ENCODE measurements around the gene BNC1. TPM values are rescaled to one million over a fixed set of nuclear protein-coding genes. Genes with fewer than 3 reads are reported as not detected.
A peak's percentile ranks its signal among the peaks of the same experiment; 100 is the strongest.

BNC1 gene
- polyA plus RNA-seq (2013, experiment 1 of 2) = 0.55 TPM
- 0.32 TPM for polyA plus RNA-seq (2013, experiment 2 of 2)

GRCh38 chr15:83284559-83285283 lies at the start of gene BNC1:
Gene BNC1 (minus strand): TSS chr15:83284664. CDS start chr15:83284628, 36 bp downstream.
- Histone ChIP-seq H3K27ac (ENCODE audit: low read depth, low read length) (no peak within 1 kb of the TSS), H3K27me3 (ENCODE audit: insufficient read depth, low read length) (peaks cover 77% of the 10 kb centered on the region), H3K36me3 (ENCODE audit: insufficient read depth, low read length) (no peaks in the 10 kb centered on the region), H3K9ac (ENCODE audit: low read depth, low read length) (0 out of 2 replicates have a peak within 1 kb of the TSS, but pooled peaks have one; percentile 2), H3K9me3 (ENCODE audit: insufficient read depth, low read depth, low read length) (no peaks in the 10 kb centered on the region), H3K4me1 (ENCODE audit: insufficient read depth, low read length) (peaks cover 14% of the 10 kb centered on the region; the same call in 1 of the 2 replicates), H3K4me3 (ENCODE audit: low read length) (peak within 1 kb of the TSS; percentile 52)
- under 1% methylated on average over 89 of the region's 93 CpGs for WGBS

- WGBS = 85% methylated on average over 4 of the region's 4 CpGs
- H3K9me3 ChIP-seq (ENCODE audit: insufficient read depth, low read depth, low read length) = no peaks in the 10 kb centered on the region
- H3K4me3 ChIP-seq (ENCODE audit: low read length) = no peak overlapping the region
- peaks cover 4% of the 10 kb centered on the region for H3K4me1 ChIP-seq (ENCODE audit: insufficient read depth, low read length)
- no peaks in the 10 kb centered on the region for H3K27me3 ChIP-seq (ENCODE audit: insufficient read depth, low read length)
- no peak overlapping the region for H3K9ac ChIP-seq (ENCODE audit: low read depth, low read length)
- no peaks in the 10 kb centered on the region for H3K36me3 ChIP-seq (ENCODE audit: insufficient read depth, low read length)
- H3K27ac ChIP-seq (ENCODE audit: low read depth, low read length) = no peak overlapping the region
These were observed 42.6 kb upstream of the BNC1 start for GRCh38 chr15:83327041-83327440.

- Histone ChIP-seq H3K4me3 (ENCODE audit: low read length) (no peak overlapping the region), H3K36me3 (ENCODE audit: insufficient read depth, low read length) (no peaks in the 10 kb centered on the region), H3K27ac (ENCODE audit: low read depth, low read length) (no peak overlapping the region), H3K27me3 (ENCODE audit: insufficient read depth, low read length) (no peaks in the 10 kb centered on the region), H3K4me1 (ENCODE audit: insufficient read depth, low read length) (peaks cover 8% of the 10 kb centered on the region), H3K9me3 (ENCODE audit: insufficient read depth, low read depth, low read length) (no peaks in the 10 kb centered on the region), H3K9ac (ENCODE audit: low read depth, low read length) (no peak overlapping the region)
- 84% methylated on average over 2 of the region's 2 CpGs for WGBS
These were observed 40.3 kb upstream of the BNC1 start for GRCh38 chr15:83324799-83325198.

GRCh38 chr15:83323296-83323711 lies 38.8 kb upstream of the BNC1 start:
- Histone ChIP-seq H3K27ac (ENCODE audit: low read depth, low read length) (no peak overlapping the region), H3K9ac (ENCODE audit: low read depth, low read length) (no peak overlapping the region), H3K4me3 (ENCODE audit: low read length) (no peak overlapping the region), H3K27me3 (ENCODE audit: insufficient read depth, low read length) (no peaks in the 10 kb centered on the region), H3K4me1 (ENCODE audit: insufficient read depth, low read length) (peaks cover 8% of the 10 kb centered on the region), H3K9me3 (ENCODE audit: insufficient read depth, low read depth, low read length) (no peaks in the 10 kb centered on the region), H3K36me3 (ENCODE audit: insufficient read depth, low read length) (no peaks in the 10 kb centered on the region)
- 93% methylated on average over 9 of the region's 9 CpGs for WGBS

- H3K27me3 ChIP-seq (ENCODE audit: insufficient read depth, low read length) = no peaks in the 10 kb centered on the region
- no peaks in the 10 kb centered on the region for H3K36me3 ChIP-seq (ENCODE audit: insufficient read depth, low read length)
- peaks cover 8% of the 10 kb centered on the region for H3K4me1 ChIP-seq (ENCODE audit: insufficient read depth, low read length)
- no peak overlapping the region for H3K9ac ChIP-seq (ENCODE audit: low read depth, low read length)
- 89% methylated on average over 3 of the region's 3 CpGs for WGBS
- no peak overlapping the region for H3K4me3 ChIP-seq (ENCODE audit: low read length)
- H3K9me3 ChIP-seq (ENCODE audit: insufficient read depth, low read depth, low read length) = no peaks in the 10 kb centered on the region
- no peak overlapping the region for H3K27ac ChIP-seq (ENCODE audit: low read depth, low read length)
These were observed 38.2 kb upstream of the BNC1 start for GRCh38 chr15:83322691-83323090.

DNA sequence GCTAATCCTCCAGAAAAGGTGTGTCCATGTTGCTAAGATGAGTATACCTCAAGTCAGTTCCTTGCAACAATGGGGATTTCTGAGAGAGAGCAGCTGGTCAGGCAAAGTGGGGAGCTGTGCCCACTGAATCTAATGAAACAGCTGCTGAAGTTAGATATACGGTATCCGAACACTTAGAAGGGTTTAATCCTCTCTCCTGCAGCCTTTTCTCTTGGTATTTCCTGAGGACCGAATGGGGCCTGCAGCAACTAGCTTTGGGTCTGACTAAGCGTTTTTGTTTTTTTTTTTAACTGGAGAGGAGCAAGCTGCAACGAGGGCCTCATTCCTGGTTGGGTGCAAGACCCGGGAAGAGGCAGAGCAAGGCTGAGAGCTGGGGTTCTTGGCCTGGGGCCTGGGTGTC lies 37.6 kb upstream of the BNC1 start:
- H3K4me3 ChIP-seq (ENCODE audit: low read length) = no peak overlapping the region
- H3K4me1 ChIP-seq (ENCODE audit: insufficient read depth, low read length) = peaks cover 8% of the 10 kb centered on the region
- WGBS = 68% methylated on average over 6 of the region's 6 CpGs
- H3K36me3 ChIP-seq (ENCODE audit: insufficient read depth, low read length) = no peaks in the 10 kb centered on the region
- no peaks in the 10 kb centered on the region for H3K27me3 ChIP-seq (ENCODE audit: insufficient read depth, low read length)
- no peaks in the 10 kb centered on the region for H3K9me3 ChIP-seq (ENCODE audit: insufficient read depth, low read depth, low read length)
- no peak overlapping the region for H3K9ac ChIP-seq (ENCODE audit: low read depth, low read length)
- no peak overlapping the region for H3K27ac ChIP-seq (ENCODE audit: low read depth, low read length)

- peaks cover 8% of the 10 kb centered on the region for H3K4me1 ChIP-seq (ENCODE audit: insufficient read depth, low read length)
- H3K27me3 ChIP-seq (ENCODE audit: insufficient read depth, low read length) = no peaks in the 10 kb centered on the region
- no peaks in the 10 kb centered on the region for H3K36me3 ChIP-seq (ENCODE audit: insufficient read depth, low read length)
- H3K27ac ChIP-seq (ENCODE audit: low read depth, low read length) = no peak overlapping the region
- H3K4me3 ChIP-seq (ENCODE audit: low read length) = no peak overlapping the region
- H3K9ac ChIP-seq (ENCODE audit: low read depth, low read length) = no peak overlapping the region
- no peaks in the 10 kb centered on the region for H3K9me3 ChIP-seq (ENCODE audit: insufficient read depth, low read depth, low read length)
These were observed 36.4 kb upstream of the BNC1 start for GRCh38 chr15:83320844-83321243.

GRCh38 chr15:83320404-83320803 lies 35.9 kb upstream of the BNC1 start:
- 78% methylated on average over 4 of the region's 4 CpGs for WGBS
- Histone ChIP-seq H3K27ac (ENCODE audit: low read depth, low read length) (no peak overlapping the region), H3K27me3 (ENCODE audit: insufficient read depth, low read length) (no peaks in the 10 kb centered on the region)

DNA sequence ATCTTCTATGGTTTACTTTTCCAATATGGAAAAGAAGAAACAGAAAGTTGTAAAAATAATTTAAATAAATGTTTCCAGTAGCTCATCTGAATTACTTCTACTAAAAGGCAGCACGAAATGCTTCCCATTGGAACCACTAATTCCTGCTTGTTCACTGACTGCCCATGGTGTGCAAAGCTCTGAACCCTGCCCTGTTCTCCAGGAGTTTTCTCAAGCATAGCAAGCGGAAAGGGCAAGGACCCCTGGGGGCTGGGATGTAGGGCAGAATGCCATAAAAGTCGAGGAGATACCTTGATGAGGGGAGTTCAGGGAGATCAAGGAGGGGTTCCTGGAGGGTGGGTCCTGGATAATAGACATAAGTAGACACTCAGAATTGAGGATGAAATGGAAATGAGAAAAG lies 35.3 kb upstream of the BNC1 start:
- Histone ChIP-seq H3K9me3 (ENCODE audit: insufficient read depth, low read depth, low read length) (no peaks in the 10 kb centered on the region), H3K9ac (ENCODE audit: low read depth, low read length) (no peak overlapping the region), H3K27me3 (ENCODE audit: insufficient read depth, low read length) (no peaks in the 10 kb centered on the region), H3K36me3 (ENCODE audit: insufficient read depth, low read length) (no peaks in the 10 kb centered on the region), H3K27ac (ENCODE audit: low read depth, low read length) (no peak overlapping the region), H3K4me3 (ENCODE audit: low read length) (no peak overlapping the region), H3K4me1 (ENCODE audit: insufficient read depth, low read length) (peaks cover 8% of the 10 kb centered on the region)
- 86% methylated on average over 3 of the region's 3 CpGs for WGBS

More at GRCh38 chr15:83320404-83320803, 35.9 kb upstream of the BNC1 start:
- Histone ChIP-seq H3K9ac (ENCODE audit: low read depth, low read length) (no peak overlapping the region), H3K9me3 (ENCODE audit: insufficient read depth, low read depth, low read length) (no peaks in the 10 kb centered on the region), H3K36me3 (ENCODE audit: insufficient read depth, low read length) (no peaks in the 10 kb centered on the region), H3K4me1 (ENCODE audit: insufficient read depth, low read length) (peaks cover 8% of the 10 kb centered on the region), H3K4me3 (ENCODE audit: low read length) (no peak overlapping the region)

DNA sequence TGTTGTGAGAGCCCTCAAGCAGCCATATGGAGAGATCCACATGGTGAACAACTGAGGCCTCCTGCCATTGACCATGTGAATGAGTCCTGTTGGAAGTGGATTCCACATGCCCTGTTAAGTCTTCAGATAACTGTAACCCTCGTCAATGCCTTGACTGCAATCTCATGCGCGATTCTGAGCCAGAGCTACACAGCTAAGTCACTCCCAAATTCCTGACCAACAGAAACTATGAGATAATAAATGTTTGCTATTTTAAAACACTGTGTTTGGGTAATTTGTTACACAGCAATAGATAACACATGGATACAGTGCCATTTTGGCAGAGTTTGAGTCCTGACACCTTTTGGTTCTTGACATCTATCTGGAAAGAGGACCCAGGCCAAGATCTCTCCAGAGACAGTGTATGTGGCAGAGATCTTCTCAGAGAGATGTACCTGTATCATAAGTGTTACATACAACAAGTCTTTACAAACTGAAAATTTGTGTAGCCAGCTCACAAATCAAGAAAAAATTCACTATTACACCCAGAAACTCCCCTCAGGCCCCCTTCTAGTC lies 34.5 kb upstream of the BNC1 start:
- peaks cover 8% of the 10 kb centered on the region for H3K4me1 ChIP-seq (ENCODE audit: insufficient read depth, low read length)
- H3K9me3 ChIP-seq (ENCODE audit: insufficient read depth, low read depth, low read length) = no peaks in the 10 kb centered on the region
- no peaks in the 10 kb centered on the region for H3K27me3 ChIP-seq (ENCODE audit: insufficient read depth, low read length)
- no peak overlapping the region for H3K27ac ChIP-seq (ENCODE audit: low read depth, low read length)
- H3K36me3 ChIP-seq (ENCODE audit: insufficient read depth, low read length) = no peaks in the 10 kb centered on the region
- WGBS = 98% methylated on average over 3 of the region's 3 CpGs
- H3K9ac ChIP-seq (ENCODE audit: low read depth, low read length) = no peak overlapping the region
- no peak overlapping the region for H3K4me3 ChIP-seq (ENCODE audit: low read length)

DNA sequence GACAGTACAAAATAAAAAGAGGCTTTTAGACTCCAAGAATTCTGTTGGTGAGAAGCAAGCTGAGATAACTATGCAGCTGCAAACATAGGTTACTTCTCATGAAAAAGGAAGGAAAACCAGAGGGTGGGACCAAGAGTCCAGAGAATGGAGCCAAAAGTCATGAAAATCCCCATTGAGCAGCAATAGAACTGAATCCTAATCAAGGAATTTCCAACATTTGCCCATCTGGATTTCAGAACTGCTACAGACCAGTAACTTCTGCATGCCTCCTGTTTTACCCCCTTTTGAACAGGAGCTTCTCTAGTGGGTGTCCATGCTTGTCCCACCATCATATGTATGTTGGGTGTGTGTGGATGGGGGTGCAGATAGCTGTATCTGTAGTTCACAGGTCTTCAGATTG lies 33.6 kb upstream of the BNC1 start:
- Histone ChIP-seq H3K4me3 (ENCODE audit: low read length) (no peak overlapping the region), H3K4me1 (ENCODE audit: insufficient read depth, low read length) (peaks cover 8% of the 10 kb centered on the region), H3K27me3 (ENCODE audit: insufficient read depth, low read length) (no peaks in the 10 kb centered on the region), H3K9ac (ENCODE audit: low read depth, low read length) (no peak overlapping the region), H3K27ac (ENCODE audit: low read depth, low read length) (no peak overlapping the region), H3K9me3 (ENCODE audit: insufficient read depth, low read depth, low read length) (no peaks in the 10 kb centered on the region), H3K36me3 (ENCODE audit: insufficient read depth, low read length) (no peaks in the 10 kb centered on the region)
